NCI-H774 (cell line): ENCODE results near the gene CGAS.
"Not testable (repeated sequence)": the region's sequence is repeated elsewhere in the genome, so short reads cannot be mapped to it uniquely, and the experiment has no call there.

Experiments
- DNase-seq: peaks from one replicate; lab custom pipeline; 2025; lab: John Stamatoyannopoulos, UW

Gene CGAS

DNA sequence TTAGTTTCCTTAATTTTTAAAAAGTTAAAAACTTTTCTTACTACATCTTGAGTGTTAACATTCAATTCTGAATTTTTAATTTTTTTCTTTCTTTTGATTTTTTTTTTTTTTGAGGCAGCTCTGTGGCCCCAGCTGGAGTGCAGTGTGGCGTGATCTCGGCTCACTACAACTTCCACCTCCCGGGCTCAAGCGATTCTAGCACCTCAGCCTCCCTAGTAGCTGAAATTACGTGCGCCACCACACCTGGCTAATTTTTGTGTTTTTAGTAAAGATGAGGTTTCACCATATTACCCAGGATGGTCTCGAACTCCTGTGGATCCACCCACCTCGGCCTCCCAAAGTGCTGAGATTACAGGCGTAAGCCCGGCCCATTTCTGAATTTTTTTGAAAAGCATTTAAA lies 56.2 kb downstream of the CGAS start:
- DNase-seq = no peak

DNA sequence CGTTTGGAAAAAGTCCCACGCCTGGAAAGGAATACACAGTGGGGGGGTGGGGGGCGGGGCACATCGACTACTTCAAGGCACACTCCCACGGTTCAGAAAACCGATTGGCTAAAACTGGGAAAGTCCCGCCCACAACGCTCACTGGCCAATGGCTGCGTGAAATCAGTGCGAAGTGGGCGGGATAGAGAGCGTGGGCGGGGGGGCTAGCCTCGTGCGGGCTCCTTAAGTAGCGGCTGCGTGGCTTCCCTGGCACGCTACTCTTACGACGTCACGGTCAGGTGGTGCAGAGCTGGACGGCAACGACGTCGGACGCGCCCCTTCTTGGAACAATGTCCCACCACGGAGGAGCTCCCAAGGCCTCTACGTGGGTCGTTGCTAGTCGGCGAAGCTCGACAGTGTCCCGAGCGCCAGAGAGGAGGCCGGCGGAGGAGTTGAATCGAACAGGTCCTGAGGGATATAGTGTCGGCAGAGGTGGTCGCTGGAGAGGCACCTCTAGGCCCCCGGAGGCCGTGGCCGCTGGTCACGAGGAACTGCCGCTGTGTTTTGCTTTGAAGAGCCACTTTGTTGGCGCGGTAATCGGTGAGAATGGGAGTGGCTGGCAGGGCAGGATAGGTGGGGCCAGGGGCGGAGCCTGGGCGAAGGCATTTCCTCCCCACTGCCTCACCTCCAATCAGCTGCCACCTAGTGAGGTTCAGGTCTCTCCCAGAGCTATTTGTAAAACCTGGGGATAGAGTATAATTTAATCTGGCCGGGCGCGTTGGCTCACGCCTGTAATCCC lies 57.3 kb downstream of the CGAS start, which contains the start of gene DDX43:
Gene DDX43, plus strand, starts transcription at position 252 of the 778 bp plus-strand sequence. Its CDS starts 78 bp downstream, at position 330.
- DNase-seq = peak; percentile 96

DNA sequence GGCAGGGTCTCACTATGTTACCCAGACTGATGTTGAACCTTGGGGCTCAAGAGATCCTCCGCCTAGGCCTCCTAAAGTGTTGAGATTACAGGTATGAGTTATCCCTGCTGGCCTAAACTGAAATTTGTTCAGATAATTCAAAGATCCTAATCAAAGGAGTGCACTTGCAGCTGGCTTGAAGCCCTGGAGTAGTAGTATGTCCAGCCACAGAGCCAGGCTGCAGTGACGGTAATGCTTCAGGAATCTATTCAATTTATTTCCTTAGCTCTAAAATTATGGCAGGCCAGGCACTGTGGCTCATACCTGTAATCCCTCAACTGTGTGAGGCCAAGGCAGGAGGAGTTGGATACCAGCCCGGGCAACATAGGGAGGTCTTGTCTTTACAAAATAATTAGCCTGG lies 58.8 kb downstream of the CGAS start:
- DNase-seq = no peak

DNA sequence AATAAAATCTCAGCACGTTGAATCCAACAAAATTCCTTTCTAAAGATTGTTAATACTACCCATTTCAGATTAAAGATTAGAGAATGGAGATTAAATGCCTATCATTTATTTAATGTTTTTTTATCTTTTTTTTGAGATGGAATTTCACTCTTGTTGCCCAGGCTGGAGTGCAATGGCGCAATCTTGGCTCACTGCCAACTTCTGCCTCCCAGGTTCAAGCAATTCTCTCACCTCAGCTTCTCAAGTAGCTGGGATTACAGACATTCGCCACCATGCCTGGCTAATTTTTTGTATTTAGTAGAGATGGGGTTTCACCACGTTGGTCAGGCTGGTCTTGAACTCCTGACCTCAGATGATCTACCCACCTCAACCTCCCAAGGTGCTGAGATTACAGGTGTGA lies 59.9 kb downstream of the CGAS start:
- not testable (repeated sequence) for DNase-seq

DNA sequence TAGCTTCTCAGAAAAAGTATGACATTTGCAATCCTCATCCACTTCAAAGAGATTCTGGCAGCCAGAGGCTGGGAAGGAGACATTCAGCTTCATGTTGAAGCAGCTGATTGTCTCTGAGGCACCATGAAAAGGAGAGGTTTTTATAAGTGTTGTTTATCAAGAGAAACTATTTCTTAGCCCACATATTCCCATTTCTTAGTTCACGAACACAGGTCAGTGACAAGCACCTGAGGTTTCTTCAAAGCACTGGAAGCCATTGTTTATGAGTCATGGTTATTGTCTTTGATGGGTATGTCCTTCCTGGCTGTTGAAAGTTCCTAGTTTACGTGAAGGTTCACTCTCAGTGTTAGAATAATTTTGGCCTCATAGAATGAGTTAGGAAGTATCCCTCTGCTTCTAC lies 60.4 kb downstream of the CGAS start:
- no peak for DNase-seq

DNA sequence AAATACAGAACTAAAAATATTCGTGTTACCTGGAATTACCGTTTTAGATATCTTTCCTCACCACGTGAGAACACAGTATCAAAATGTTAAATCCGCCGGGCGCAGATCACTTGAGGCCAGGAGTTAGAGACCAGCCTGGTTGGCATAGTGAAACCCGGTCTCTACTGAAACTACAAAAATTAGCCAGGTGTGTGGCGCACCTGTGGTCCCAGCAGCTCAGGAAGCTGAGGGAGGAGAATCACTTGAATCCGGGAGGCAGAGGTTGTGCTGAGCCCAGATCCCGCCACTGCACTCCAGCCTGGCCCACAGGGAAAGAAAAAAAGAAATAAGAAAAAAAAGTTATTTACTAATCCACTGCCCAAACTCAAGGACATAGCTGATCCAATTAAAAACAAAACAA lies 62.2 kb downstream of the CGAS start:
- DNase-seq = peak; percentile 68

DNA sequence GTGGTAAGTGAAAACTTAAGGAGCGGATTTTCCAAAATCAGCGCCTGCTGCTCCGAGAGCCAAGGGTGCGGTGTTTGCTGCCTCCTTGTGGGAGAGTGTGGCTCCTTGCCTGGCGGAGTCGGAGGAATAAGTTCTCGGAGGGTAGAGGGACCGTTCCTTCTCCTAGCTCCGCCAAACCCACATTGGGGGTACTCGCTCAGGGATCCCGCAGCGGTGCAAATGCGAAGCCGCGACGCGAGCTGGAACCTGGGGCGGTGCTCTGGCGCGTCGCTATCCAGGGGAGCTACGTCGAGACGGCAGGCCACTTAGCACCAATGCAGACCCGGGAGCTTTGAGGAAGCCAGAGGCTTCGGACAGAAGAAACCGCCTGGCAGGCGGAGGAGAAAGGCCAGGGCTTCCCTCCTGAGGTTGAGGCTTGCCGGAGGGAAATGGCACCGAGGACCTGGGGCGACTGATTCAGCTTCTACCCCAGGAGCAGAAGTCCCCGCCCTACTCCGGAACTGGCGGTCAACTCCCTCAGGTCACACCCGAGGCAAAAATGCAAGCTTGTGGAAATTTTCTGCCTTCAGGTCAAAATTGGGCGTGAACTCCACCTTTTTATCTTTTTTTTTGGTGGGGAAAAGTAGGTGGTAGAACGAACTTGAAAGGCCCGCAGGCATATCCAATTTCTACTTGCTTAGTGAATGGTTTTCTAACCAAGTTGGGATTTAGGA lies 63.1 kb downstream of the CGAS start:
- peak; percentile 72 for DNase-seq

DNA sequence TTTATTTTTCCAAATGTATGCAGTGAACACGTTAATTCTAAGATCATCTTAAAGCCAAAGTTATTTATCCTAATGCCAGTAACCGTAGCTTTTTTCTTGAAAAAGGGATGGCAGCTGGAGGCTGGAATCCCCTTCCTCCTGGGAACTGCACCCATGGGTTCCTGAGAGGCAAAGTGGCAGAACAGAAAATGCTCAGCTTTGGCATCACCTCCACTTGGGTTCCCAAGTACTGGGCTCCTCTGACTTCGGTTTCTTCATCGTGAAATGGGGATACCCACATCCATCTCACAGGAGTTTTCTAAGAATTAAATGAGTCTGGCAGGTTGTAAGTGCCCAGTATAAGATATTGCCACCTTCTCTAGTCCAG lies 63.7 kb downstream of the CGAS start:
- no peak for DNase-seq

DNA sequence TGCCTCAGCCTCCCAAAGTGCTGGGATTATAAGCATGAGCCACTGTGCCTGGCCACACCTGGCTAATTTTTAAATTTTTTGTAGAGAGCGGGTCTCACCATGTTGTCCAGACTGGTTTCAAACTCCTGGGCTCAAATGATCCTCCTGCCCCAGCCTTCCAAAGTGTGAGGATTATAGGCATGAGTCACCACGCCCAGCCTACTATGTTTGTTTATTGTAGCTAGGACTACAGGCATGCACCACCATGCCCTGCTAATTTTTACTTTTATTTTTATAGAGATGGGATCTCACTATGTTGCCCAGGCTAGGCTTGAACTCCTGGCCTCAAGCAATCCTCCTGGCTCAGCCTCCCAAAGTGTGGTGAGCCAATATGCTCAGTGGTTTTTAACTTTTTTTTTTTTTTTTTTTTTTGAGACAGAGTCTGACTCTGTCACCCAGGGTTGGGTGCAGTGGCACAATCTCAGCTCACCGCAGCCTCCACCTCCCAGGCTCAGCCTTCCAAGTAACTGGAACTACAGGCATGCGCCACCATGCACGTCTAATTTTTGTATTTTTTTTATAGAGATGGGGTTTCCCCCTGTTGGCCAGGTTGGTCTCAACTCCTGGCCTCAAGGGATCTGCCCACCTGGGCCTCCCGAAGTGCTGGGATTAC lies 69.5 kb downstream of the CGAS start:
- DNase-seq = no peak

DNA sequence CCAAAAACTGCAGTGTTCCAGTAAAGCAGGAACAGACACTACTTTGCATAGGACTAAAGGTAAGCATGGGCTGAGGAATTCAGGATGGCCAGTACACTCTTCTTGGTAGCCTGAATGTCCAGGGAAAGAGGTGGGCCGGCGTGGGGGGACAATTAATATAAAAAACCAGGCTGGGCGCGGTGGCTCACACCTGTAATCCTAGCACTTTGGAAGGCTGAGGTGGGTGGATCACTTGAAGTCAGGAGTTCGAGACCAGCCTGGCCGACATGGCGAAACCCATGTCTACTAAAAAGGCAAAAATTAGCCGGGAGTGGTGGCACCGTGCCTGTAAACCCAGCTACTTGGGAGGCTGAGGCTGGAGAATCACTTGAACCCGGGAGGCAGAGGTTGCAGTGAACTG lies 70.6 kb downstream of the CGAS start:
- DNase-seq = not testable (repeated sequence)

DNA sequence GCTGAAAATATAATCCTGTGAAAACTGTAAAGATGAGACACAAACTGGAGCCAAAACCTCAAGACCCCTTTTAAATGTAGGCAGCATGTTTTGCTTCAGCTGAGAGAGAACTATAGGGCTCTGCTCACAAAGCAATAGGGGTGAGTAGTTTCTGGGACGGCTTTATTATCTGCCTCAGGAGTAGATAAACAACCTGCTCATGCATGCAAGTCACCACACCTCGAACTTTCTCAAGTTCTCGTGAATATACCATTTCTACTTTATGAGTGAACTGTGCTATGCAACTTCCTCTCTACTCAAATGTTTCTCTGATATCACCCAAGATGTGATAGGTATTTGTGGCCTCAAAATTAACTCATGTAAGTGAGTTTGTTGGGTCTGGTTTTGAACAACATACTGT lies 74.9 kb downstream of the CGAS start:
- no peak for DNase-seq

DNA sequence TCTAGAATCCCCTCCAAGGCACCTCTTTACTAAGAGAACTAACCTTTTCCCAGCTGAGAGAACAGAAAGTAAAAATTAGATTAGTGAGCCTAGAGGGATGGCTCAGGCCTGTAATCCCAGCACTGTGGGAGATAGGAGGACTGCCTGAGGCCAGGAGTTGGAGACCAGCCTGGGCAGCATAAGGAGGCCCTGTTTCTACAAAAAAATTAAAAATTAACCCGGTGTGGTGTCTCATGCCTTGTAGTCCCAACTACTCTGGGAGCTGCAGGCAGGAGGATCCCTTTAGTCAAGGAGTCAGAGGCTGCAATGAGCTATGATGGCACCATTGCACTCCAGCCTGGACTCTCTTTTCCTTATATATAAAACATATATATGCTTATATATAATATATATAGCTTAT lies 76.9 kb downstream of the CGAS start:
- DNase-seq = no peak
